Right renal cortex interstitium (tissue), 3 donors: ENCODE data around the gene YY2. TPM values are rescaled to one million over a fixed set of nuclear protein-coding genes. Genes with fewer than 3 reads are reported as not detected.
"Not testable (repeated sequence)": the region's sequence is repeated elsewhere in the genome, so short reads cannot be mapped to it uniquely, and the experiment has no call there.

Experiments
- DNase-seq, 3 donors: peaks; one replicate each; pipeline ENCODE4 v3.0.0-alpha.2; 2013; ENCODE audit warnings: low read depth in 3 of 3, low spot score in 2 of 3
- polyA plus RNA-seq, 3 donors: library from polyadenylated mRNA; unstranded; fragments of 120-200 nt; gene quantifications; one replicate each; pipeline ENCODE4 v1.2.1, GENCODE V29; 2013; ENCODE audit not compliant: insufficient read length in 3 of 3

YY2 gene
- polyA plus RNA-seq, result 1 to 10 TPM; 2.3 to 2.8 (median 2.5) TPM

DNA sequence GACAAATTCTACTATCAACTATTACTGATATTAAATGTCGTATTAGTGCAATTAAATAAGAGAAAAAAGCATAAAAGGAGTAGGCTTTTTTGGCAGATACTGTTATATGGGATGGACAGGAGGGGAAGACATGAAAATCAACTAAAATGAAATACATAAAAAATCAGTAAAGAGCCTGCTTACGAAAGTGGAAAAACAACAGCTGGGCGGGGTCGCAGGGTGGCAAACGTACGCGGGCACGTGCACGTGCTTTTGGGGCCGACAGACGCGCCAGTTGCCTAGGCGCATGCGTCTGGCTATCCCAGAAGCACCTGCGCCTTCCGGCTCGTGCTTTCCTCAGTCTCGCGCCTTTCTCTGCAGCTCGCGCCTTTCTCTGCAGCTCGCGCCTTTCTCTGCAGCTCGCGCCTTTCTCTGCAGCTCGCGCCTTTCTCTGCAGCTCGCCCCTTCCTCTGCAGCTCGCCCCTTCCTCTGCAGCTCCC, at the start of gene YY2:
Gene YY2 (plus strand): TSS at position 51 of the 479 bp plus-strand sequence. CDS start 498 bp downstream, outside the sequence.
- DNase-seq, result no peak

DNA sequence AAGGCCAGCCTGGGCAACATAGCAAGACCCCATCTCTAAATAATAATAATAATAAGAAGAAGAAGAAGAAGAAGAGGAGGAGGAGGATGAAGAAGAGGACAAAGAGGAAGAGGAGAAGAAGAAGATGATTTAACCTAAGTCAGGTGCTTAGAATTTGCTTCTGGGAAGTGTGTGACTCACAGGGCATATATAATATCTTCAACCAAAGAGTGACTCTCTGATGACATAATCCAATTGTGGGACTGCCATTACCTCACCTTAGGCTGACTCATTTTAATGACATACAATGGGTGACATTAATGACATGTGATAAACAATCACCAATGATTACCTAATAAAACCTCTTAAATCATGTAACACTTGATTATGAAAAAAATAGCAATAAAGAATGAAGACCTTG, 49.1 kb upstream of the YY2 start:
- no peak for DNase-seq

DNA sequence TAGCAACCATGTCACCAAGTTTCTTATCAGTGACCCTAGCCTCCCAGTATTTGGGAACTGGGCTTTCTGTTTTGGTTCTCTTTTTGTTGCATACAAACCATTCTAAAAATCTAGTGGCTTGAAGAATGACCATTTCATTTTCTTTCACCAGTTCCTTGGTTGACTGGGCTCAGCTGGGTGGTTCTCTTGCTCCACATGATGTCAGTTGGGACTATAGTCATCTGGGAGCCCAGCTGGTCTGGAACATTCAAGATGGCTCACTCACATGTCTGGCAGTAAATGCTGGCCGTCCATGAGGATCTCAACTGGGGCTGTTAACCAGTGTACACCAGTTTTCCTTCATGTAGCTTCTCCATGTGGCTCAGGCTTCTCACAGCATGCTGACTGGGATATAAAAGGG, 44.0 kb upstream of the YY2 start:
- DNase-seq, result no peak

DNA sequence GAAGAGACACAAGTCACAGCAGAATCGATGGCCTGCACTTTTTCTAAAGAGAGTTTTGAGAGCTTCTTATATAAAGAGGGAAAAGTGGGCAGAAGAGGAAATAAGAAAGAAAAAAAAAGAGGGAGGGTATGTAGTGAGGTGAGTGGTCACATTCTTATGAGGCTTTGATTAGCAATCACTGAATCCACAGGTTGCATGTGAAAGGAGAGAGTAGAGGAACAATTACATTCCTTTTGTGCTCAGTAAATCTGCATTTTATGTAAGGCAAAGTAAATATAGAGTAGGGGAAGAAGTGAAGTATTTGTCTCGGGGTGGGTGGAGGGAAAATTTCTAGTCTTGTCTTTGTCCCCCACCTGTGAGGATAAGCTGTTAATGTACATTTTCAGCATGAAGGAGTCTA, 43.2 kb upstream of the YY2 start:
- no peak for DNase-seq

DNA sequence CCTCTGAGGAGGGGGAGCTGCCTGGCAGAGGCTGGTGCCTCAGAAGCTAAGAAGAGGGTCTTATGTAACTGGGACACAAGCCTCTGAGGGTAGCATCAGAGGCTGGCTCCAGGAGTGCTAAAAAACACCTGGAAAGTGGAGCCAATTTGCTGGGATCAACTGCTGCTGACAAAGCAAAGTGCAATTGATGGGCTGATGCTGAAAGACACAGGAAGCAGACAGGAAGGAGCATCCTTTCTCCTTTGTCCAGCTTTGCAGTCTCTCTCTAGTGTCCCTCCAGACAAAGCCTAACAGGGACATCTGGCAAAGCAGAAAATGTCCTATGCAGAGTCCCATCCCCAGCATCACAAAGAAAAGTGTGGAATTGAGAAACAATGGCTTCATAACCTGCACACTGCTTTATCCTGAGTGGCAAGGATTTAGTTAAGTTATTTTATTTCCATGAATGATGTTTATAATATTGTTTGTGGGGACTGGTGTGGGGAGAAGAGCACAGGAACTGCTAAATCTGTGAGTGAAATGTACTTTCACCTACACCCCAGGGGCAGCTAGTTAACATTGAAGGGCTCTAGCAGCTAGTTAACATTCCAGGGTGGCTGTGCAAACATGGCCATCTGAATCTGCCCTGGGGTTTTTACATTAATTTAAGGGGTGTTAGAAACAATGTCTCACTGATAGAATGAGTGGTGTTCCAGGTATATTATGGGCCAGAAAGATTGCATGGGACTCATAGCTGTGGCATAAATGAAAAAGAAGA, 42.0 kb upstream of the YY2 start:
- no peak for DNase-seq

DNA sequence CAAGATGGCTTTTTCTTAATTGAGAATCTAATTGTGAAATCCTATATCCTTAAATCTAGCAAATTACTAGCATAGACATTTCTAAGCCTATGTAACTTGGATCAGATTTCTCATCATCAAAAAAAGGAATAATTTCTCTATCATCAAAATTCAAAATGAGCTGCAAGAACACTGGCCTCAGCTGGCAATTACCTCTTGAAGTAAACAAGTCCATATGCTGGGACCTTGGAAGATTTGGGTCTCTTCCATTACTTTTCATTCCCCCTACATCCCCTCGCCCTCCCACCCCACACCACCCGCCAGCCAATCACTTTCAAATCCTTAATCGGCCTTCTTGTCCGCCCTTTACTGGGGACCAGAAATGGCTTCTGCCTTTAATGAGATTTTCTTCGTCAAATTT, 39.7 kb upstream of the YY2 start:
- DNase-seq, result no peak

DNA sequence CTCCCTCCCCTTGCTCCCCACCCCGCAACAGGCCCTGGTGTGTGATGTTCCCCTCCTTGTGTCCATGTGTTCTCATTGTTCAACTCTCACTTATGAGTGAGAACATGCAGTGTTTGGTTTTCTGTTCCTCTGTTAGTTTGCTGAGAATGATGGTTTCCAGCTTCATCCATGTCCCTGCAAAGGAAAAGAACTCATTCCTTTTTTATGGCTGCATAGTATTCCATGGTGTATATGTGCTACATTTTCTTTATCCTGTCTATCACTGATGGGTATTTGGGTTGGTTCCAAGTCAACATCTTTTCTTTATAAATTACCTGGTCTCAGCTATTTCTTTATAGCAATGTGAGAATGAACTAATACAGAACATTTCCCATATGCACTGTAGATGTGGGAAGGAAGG, 35.6 kb upstream of the YY2 start:
- DNase-seq, result not testable (repeated sequence)

DNA sequence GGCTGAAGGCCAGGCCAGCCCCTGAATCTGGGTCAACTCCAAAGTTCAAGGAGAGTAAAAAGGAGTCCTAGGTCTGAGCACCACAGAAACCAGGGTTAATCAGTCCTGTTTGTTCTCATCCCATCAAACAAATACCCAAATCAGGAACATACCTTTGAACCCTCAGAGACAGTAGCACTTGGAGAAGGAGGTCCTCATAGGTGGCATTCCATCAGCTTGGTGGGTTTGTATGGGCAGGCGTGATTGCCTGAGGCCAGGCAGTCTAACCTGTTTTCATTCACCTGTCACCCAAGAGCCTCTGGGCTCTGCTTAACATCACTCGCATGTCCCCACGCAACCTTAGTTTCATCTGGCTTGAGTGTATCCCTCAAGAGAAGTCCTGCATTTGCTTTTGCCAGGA, 33.9 kb upstream of the YY2 start:
- DNase-seq, result no peak

DNA sequence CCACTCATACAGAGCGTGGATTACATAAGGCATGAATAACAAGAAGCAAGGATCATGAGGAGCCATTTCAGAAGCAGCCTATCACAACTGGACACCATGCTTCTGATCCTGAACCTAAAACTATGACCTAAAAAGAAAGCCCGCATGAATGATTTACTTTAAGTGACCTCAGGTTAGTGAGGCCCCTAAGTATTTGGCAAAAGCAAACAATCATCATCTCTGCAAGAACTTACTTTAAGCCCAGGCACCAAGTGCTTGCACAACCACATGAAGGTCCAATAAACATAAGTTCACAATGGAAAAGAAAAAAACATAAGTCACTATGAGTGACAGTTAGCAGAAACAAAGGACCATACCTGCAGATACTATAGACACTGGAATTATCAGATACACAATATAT, 24.3 kb upstream of the YY2 start:
- no peak for DNase-seq

DNA sequence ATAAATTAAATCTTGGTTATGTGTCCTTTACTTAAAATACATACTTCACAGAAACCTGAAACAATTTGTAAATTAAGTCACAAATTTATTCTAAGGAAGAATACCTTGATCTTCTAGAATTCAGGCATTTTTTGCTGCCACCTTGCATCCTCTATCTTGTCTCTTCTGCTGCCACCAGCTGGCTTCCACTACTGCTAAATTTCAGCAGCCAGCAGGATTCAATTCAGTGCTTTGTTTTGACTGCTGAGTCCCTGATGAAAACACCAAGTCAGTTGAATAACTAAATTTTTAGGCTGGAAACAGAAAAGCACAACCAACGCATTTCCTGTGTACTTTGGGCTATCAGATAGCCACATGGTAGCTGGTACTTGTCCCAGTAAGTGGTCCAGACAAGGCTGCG, 18.7 kb upstream of the YY2 start:
- DNase-seq, result no peak

DNA sequence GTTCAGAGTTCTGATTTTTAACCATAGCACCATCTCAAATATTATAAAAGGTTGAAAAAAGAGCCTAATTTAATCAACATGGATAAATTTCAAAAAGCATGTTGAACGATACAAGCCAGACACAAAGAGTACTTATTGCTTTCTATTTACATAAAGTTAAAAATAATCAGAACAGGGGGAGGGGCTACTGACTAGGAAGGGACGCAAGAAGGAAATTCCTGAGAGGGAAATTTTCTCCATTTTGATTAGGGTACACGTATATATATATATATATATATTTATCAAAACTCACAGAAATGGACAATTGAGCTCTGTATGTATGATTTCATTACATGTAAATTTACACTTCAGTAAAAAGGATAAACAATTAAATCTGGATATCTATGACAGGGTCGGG, 16.9 kb upstream of the YY2 start:
- DNase-seq, result peak in 1 of 3 donors; percentile 1

DNA sequence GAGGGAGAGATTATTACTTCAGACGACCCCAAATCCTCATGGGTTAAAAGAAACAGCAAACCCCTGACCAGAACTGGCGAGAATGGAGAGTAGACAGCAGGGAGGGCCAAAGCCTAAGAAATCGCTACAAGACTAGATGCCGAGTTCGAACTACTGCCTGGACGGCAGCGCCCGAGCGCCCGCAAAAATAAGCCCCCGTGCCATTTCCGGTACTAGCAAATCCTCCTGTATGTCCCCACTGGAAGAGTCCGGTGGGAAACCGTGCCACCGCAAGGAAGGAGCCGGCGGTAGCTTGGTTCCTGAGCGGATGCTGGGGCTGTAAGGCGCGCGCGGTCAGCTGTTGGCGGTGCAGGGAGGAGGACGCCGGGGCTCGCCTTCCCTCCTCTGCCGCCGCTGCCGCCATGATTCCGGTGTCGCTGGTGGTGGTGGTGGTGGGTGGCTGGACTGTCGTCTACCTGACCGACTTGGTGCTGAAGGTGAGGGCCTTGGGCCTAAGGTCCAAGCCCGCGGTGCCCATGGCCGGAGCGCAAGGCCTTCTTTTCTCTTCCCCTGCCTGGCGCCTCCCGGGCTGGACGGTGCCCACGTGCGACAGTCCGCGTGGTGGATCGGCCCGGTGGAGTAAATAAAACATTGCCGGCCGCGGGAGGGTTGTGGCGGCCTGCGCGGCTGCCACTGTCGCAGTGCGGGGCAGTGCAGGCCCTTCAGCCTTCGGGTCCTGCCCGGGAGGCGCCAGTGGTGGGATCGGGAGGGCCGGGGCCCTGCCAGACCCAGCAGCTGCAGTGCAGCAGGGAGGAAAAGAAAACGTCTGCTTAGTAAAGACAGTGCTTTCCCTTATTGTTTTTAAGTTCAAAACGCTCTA, 16.2 kb upstream of the YY2 start, which contains the start of gene MBTPS2:
Gene MBTPS2 (plus strand): TSS at position 284 of the 859 bp plus-strand sequence. CDS start 118 bp downstream, at position 402.
- DNase-seq, result peak; percentile 68 to 79 (median 75)

DNA sequence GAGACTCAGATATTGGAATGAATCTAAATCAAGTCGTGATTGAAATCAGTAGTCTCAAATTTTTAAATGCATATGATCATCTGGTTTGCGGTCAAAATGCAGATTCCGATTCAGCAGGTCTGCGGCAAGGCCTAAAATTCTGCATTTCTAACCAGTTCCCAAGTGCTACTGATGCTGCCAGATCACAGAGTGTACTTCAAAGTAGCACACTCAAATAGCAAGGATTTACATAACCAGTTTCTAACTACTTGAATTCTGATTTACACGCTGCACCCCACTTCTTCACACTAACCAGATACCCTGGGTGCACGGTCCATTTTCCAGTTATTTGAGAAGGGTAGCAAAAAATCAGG, 15.6 kb upstream of the YY2 start:
- DNase-seq, result peak in 1 of 3 donors; percentile 0

DNA sequence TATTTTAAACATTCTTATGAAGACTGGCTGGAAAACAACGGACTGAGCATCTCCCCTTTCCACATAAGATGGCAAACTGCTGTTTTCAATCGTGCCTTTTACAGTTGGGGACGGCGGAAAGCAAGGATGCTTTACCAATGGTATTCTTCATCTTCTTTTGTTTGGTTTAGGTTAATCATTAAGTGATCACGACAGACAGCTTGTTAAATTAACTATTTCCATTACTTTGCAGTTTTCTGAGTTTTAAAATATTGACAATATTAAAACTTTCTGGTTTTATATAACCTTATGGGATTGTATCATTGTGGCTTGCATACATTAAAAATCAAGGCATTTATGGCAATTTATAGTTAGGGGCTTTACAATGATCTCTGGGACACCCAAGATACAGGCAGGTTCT, 12.6 kb upstream of the YY2 start:
- DNase-seq, result no peak

DNA sequence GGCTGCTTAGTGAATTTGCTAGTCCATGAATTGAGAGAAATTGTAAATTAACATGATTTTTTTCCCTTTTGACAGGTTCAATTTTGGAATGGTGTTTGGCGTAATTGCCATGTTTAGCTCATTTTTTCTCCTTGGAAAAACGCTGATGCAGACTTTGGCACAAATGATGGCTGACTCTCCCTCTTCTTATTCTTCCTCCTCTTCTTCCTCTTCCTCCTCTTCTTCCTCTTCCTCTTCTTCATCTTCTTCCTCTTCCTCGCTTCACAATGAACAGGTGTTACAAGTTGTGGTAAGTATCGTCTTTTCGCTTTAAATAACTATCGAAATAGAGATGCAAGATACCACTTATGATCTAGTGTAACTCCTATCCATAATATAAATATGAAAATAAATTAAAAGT, 10.7 kb upstream of the YY2 start:
- DNase-seq, result no peak

DNA sequence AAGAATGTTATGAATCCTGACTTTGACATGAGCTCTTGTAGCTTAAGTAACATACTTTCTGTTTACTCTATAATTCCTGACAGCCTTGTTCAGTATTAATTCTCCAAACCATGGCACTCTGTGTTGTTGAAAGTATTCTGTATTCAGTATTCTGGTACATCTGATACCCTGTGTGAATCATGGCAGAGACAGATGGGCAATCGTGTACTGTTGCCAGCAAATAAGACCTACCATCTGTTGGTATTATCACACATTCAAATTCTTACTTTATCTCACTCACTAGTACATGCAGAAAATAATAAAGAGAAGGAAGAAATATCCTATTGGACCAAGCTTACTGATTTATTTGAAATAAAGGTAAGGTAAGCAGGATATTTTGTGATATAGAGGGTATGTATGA, 8.4 kb upstream of the YY2 start:
- DNase-seq, result no peak

DNA sequence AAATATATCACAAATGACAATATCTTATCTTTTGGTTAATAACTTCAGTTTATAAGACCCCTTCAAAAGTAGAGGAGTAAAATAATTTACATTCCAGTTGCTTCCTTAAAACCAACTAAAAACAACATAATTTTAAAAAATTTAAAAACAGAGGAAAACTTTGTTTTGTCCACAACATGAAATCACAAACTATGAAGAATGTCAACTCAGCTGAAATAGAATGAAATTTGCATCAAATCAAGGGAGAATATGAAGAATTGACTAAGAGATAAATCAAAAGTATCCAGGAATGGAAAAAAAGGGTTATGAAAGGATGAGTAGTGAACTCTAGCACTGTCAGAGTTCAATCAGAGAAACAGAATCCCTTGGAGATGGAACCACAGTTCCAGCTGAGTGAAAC, 2.2 kb upstream of the YY2 start:
- no peak for DNase-seq

DNA sequence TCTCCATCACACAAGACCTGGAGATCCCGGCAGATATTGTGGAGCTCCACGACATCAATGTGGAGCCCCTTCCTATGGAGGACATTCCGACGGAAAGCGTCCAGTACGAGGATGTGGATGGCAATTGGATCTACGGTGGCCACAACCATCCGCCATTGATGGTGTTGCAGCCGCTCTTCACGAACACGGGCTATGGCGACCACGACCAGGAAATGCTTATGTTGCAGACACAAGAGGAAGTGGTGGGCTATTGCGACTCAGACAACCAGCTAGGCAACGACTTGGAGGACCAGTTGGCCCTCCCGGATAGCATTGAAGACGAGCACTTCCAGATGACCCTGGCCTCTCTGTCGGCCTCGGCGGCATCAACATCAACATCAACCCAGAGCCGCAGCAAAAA, 717 bp downstream of the YY2 start:
- no peak for DNase-seq

DNA sequence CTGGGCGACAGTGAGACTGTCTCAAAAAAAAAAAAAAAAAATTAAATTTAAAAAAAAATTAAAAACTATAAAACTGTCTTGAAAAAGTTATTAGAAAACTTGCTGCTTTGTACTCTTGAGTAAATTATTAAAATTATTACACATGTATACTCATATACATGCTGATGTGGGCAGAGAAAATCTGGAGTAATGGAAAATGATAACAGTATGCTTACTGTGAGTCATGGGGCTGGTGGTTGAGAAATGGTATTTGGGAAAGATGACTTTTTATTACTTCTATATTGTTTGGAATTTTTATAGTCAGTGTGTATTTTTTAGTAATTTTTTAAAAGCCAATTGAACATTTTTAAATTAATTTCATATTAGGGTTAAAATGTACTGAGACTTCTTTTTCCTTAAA, 7.5 kb downstream of the YY2 start:
- DNase-seq, result no peak

DNA sequence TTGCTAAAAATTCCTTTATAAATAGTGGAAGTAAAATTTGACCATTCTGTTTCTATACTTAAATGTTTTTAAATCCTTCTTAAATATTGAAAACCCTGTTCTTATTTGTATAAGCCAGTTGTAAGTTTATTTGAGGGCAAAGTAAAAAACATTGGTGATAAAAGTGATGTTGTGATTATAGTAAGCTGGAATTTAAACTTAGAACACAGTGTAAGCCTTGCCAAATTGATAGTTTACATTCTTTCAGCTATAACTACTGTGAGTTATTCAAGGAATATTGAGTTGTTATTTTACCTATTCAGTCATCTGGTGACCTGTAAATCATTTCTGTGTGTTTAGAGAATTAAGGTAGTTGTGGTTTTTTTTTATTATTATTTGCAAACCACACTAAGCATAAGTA, 9.6 kb downstream of the YY2 start:
- no peak for DNase-seq

DNA sequence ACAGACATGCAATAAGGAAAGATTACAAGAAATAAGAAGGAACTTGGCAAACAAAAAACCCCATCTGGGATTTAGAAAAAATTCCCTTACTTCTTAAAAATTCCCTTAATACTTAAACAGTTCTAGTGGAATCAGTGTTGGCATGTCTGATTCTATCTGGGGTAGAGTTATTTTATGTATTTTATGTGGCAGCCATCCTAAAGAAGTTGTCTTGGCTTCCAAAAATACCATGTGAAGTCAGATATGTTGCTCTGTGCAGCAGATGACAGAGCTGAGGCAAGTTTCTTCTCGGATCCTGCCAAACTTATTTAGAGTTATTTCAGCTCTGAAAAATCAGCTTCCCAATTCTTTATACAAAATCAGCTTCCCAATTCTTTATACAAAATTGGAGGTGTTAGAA, 14.7 kb downstream of the YY2 start:
- no peak for DNase-seq
